ENCODE results near the gene RAD21L1.

Gene RAD21L1

DNA sequence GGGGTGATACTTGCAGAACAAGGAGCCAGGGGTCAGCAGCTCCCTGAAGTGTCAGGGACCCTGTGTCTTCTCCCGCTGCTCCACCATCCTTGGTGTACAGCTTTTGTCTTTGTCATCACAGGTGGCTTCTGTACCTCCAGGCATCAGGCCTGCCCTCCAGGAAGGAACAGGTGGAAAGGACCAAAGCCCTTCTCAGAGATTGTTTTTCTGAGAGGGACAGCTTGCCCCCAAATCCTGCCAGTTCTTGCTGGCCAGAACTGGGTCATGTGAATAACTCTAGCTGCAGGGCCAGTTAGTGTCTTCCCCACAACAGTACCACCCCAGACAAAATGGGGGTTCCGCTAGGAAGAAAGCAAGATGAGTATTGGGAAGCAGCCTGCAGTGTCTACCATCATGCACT is 71.6 kb downstream of the RAD21L1 start:
- DNase-seq = no peak

DNA sequence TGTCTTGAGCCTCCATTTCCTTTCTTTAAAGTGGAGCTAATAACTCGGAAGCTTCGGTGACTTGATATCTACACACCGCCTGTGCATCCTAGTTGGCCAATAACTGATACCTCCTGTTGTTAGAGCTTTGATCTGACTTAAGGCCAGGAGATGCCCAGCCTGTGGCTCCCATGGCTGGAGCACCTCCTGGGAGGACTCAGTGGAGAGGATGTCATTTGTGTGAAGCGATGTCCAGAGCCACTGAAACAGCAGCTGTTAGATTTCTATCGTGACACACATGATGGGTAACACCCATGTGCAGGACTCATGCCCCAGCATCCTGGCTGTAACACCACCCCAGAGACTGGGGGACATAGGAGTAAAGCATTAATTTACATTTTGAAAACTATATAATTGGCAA is 72.3 kb downstream of the RAD21L1 start:
- no peak for DNase-seq

DNA sequence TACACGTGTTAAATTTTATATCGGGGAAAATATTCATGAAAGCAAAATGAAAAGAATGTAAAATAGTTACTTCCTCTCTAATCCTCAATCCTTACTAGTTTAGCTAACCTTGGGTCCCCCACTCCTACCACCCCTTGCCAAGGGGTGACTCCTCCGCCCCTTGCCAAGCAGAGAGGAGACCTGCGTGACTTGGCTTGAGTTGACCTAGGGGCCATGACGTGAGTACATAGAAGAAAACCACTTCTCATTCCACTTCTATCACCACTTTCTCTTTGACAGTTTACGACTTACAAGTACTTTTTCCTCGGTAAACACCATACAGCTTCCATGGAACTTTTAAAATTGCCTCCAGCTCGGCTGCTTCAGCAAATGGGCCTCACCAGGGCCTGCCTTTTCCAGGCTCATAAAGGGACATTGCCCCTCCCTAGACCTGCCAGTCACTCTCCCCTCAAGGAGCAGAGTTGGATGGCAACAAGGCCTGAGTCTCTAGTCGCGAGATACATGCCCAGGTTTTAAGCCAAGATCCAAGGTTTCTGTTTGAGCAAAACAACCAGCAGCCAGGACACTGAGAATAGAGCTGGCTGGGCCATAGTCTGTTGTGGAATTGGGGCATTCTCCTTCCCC is 73.2 kb downstream of the RAD21L1 start:
- DNase-seq = no peak

DNA sequence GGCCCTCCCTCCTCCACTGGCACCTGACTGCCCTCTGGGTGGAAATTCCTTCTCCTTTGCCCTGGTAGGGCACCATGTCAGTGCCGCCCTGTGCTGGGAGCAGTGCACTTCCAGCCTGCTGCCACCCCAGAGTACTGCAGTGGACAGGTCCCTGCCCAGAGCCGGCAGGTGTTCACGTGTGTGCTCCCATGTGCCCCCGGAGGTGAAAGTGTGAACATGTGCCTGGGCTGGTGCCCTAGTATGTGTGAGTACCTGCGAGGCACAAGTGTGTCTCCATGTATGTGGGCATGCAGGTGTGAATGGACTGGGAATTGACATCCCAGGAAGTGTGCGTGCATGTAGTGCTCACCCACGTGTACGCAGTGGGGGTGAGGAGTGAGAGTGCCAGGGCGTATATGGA is 73.7 kb downstream of the RAD21L1 start:
- DNase-seq = no peak

DNA sequence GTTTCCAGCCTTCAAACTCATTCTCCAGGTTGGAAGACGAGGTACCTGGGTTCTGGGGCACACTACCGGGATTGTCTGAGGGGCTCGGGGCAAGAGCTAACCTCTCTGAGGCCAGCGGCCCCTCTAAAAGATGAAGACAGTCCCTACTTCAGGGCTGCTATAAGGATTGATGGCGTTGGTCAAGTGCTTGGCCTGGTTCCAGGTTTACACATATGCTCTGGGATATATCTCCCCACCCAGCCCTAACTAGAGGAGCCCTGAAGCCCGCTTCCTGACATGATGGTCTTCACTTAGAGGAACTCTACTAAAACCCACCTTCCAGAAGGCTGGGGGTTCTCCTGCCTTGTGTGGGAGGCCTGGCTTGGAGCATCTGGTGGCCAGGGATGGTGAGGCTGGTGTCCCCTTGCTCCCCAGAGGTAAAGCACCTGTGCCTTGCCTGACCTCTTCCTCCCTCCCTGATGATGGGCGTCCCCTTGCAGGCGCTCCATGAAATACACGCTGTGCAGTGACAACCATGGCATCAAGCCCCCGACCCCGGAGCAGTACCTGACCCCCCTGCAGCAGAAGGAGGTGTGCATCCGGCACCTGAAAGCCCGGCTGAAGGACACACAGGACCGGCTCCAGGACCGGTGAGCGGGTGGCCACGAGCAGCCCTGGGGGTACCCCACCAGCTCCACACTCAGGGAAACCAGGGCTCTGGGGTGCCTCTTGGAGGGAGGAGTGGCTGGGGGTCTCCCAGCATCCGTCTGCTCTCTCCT is 74.4 kb downstream of the RAD21L1 start:
- DNase-seq = no peak

DNA sequence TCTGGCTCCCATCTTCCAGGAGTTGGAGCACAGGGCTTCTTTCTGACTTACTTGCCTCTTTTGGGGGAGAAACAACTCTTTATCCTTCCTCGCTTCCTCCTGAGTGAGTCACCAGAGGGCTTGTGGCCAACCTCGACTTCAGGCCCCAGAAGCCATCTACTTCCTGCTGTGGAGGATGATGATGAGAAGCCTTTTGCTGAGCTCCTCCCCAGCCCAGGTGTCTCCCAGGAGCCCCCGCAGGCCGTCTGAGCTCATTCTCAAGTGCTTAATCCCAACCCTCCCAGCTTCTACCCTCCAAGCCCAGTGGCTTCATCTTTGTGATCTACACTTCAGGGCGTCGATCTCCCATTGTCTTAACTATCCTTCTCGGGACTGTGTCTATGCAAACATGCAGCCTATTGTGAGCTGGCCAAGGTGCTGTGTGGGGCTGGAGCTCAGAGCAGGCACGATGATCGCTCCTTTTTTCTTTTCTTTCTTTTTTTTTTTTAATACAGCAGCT is 75.2 kb downstream of the RAD21L1 start:
- DNase-seq = no peak

DNA sequence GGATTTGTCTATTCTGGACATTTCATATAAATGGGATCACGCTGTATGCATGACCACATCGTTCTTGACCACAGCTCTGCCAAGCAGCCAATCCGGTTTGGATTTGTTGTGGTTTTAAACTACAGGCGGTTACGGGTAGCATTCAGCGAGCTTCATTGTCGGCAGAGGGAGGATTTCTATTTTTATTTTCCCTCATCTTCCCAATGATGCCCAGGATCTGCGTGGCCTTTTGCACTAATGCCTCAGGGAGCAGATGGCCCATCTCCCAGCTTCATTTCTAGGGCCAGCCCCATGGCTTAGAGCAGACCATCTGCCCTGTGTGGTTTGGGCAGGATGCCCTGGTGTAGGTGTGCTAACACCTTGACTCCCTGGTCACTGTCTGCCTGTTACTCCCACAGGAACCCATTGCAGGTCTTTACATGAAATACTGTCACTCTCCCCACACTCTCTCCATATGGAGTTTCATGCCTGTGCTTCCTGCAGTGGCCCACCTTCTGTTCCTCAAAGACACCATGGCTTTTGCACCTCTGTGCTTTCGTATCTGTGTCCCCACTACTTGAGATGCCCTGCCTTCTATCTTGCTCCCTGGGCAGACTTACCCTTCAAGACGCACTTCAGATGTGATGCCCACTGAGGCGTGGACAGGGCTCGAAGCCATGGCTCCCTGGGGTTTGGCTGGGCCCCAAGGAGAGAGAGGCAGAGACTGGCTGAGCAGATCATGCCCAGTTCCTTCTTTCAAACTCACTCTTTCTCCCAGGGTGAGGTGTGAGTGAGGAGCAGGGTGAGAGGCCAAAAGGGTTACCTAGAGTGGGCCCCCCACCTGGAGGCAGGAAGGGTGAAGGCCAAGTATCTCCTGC is 77.1 kb downstream of the RAD21L1 start:
- DNase-seq = no peak

DNA sequence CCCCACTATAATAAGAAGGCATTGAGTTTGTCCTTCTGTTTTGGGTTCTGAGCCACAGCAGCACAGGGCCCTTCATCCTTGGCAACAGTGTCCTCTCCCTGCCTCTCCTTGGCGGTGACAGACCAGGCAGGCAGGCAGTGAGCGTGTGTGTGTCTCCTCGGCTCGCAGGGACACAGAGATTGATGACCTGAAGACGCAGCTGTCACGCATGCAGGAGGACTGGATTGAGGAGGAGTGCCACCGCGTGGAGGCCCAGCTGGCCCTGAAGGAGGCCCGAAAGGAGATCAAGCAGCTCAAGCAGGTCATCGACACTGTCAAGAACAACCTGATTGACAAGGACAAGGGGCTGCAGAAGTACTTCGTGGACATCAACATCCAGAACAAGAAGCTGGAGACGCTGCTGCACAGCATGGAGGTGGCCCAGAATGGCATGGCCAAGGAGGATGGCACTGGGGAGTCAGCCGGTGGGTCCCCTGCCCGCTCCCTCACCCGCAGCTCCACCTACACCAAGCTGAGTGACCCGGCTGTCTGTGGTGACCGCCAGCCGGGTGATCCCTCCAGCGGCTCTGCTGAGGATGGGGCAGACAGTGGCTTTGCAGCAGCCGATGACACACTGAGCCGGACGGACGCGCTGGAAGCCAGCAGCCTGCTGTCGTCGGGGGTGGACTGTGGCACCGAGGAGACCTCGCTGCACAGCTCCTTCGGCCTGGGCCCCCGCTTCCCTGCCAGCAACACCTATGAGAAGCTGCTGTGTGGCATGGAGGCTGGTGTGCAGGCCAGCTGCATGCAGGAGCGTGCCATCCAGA is 79.1 kb downstream of the RAD21L1 start:
- peak in 1 of 2 experiments; percentile 14 for DNase-seq
